GM12891 (cell line): ENCODE measurements around the gene ATP6AP1.

Experiments used
- POLR2A ChIP-seq: IDR thresholded peaks from 2 replicates; pipeline ENCODE4 v1.6.1; 2011; ENCODE audit warnings: low read depth, low read length, control low read depth
- POLR2AphosphoS5 ChIP-seq: IDR thresholded peaks from 2 replicates; pipeline ENCODE4 v1.6.1; 2011; ENCODE audit warnings: low read depth, low read length, control low read depth
- POU2F2 ChIP-seq: IDR thresholded peaks from 2 replicates; pipeline ENCODE4 v1.6.1; 2011; ENCODE audit warnings: low read depth, mild to moderate bottlenecking, control low read depth, low read length, moderate library complexity
- SPI1 ChIP-seq: IDR thresholded peaks from 2 replicates; pipeline ENCODE4 v1.6.1; 2011; ENCODE audit warnings: low read depth, low read length, control low read depth
- TAF1 ChIP-seq: IDR thresholded peaks from 2 replicates; pipeline ENCODE4 v1.6.1; 2011; ENCODE audit warnings: low read depth, low read length, control low read depth

DNA sequence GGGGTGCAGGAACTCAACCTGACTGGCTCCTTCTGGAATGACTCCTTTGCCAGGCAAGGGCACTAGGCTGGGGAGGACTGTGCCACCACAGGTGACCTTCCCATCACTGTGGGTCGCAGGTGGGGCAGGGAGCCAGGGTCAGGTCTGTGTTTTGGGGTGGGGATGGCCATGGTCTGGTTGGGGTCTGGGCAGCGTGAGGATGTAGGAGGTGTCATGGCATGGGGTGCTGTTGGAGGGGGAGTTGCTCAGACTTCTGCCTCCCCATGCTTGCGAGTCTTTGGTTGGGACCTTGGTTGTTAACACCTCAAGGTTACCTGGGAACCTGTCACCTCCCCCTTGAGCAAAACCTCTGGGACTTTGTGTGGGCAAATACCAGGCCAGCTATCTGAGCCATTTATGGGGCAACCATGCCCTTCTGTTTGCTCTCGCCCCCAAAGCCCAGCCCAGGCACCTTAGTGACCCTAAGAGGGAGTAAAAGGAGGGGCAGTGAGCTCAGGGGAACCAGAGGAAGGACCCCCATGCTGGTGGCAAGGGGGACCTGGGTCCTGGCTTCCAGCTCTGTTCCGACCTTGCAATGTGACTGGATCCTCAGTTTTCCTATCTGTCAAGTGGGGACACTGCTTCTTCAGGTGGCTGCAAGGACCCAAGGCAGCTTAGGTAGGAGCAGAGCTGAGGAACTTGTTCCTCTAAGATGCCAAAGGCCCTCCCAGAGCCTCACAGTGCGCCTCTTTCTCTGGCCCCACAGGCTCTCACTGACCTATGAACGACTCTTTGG, 6.1 kb downstream of the ATP6AP1 start:
- TF ChIP-seq SPI1 (no peak), POLR2AphosphoS5 (no peak), POLR2A (no peak), TAF1 (no peak), POU2F2 (no peak)
